Measurements from ENCODE around the gene KDM3B.
A peak's percentile ranks its signal among the peaks of the same experiment; 100 is the strongest.
"Not testable (repeated sequence)": the region's sequence is repeated elsewhere in the genome, so short reads cannot be mapped to it uniquely, and the experiment has no call there.

Gene KDM3B

GRCh38 chr5:138352071-138352721, at the start of gene KDM3B:
Gene KDM3B, plus strand, starts transcription at chr5:138352685. Its CDS starts 111 bp downstream, at chr5:138352796.
- DNase-seq = peak; percentile 97

- DNase-seq = no peak
Measured at GRCh38 chr5:138303372-138303771, 49.1 kb upstream of the KDM3B start.

- DNase-seq = no peak
Measured at GRCh38 chr5:138305797-138306196, 46.7 kb upstream of the KDM3B start.

GRCh38 chr5:138315751-138316278, 36.7 kb upstream of the KDM3B start:
- DNase-seq = no peak

- DNase-seq = no peak
Measured at GRCh38 chr5:138316355-138316754, 36.1 kb upstream of the KDM3B start.

GRCh38 chr5:138318211-138318610, 34.3 kb upstream of the KDM3B start:
- not testable (repeated sequence) for DNase-seq

GRCh38 chr5:138330813-138331448, 21.6 kb upstream of the KDM3B start:
- no peak for DNase-seq

- peak; percentile 99 for DNase-seq
Measured at GRCh38 chr5:138331449-138332368, 20.8 kb upstream of the KDM3B start, which contains the start of gene CDC25C. Gene CDC25C, minus strand, starts transcription at chr5:138331804. Its CDS starts 624 bp downstream, at chr5:138331180.

- DNase-seq = no peak
Measured at GRCh38 chr5:138334867-138335447, 17.5 kb upstream of the KDM3B start.

GRCh38 chr5:138336952-138337684, 15.4 kb upstream of the KDM3B start:
- peak; percentile 97 for DNase-seq

- DNase-seq = peak; percentile 98
Measured at GRCh38 chr5:138337685-138338410, 14.6 kb upstream of the KDM3B start, which contains the start of gene FAM53C. Gene FAM53C, plus strand, starts transcription at chr5:138338266. Its CDS starts 3,070 bp downstream, at chr5:138341336.

GRCh38 chr5:138338411-138339090, 13.9 kb upstream of the KDM3B start:
- peak; percentile 59 for DNase-seq

GRCh38 chr5:138339091-138339456, 13.4 kb upstream of the KDM3B start:
- peak; percentile 61 for DNase-seq

GRCh38 chr5:138339464-138339863, 13.0 kb upstream of the KDM3B start:
- peak; percentile 53 for DNase-seq

GRCh38 chr5:138340008-138340407, 12.5 kb upstream of the KDM3B start:
- DNase-seq = no peak

- no peak for DNase-seq
Measured at GRCh38 chr5:138344887-138345622, 7.4 kb upstream of the KDM3B start.

GRCh38 chr5:138346889-138347288, 5.6 kb upstream of the KDM3B start:
- no peak for DNase-seq

GRCh38 chr5:138349852-138350562, 2.5 kb upstream of the KDM3B start:
- no peak for DNase-seq

- DNase-seq = no peak
Measured at GRCh38 chr5:138350563-138350890, 2.0 kb upstream of the KDM3B start.

Measured in eye (tissue), 1 donor.